ENCODE data around the gene CABLES1.

DNA sequence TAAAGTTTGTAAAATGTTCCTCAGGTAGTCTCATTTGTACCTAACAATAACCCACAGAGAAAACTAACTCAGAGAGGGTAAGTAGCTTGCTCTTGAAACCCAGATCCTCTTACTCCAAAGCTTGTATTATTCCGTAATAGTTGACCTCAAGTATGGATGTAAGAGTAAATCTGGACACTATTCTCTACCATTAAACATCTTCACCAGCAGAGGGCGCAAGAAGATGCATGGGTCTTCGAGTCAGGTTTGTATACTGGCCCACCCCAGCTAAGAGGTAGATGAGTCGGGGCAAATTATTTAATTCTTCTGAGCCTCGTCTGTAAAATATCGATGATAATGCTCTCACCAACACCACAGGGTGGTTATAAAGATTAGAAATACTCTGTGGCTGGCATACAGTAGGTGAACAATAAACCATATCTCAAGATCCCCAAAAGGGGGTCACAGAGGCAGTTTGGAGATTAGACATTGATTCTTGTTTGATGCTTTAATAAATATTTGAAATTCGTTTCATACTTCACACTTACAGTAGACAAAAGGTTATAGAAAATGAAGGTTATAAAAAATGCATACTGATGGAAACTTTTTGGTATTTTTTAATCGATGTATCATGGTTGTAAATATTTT, 3.5 kb upstream of the CABLES1 start:
- no peak for TF ChIP-seq SIN3A (conservative IDR thresholded peaks at IDR 0.05 in 1 of 2, IDR thresholded peaks at IDR 0.05 in 1 of 2; ENCODE audit: low read depth in 1 of 2, low read length in 2 of 2)
- TF ChIP-seq, protein P1, sequence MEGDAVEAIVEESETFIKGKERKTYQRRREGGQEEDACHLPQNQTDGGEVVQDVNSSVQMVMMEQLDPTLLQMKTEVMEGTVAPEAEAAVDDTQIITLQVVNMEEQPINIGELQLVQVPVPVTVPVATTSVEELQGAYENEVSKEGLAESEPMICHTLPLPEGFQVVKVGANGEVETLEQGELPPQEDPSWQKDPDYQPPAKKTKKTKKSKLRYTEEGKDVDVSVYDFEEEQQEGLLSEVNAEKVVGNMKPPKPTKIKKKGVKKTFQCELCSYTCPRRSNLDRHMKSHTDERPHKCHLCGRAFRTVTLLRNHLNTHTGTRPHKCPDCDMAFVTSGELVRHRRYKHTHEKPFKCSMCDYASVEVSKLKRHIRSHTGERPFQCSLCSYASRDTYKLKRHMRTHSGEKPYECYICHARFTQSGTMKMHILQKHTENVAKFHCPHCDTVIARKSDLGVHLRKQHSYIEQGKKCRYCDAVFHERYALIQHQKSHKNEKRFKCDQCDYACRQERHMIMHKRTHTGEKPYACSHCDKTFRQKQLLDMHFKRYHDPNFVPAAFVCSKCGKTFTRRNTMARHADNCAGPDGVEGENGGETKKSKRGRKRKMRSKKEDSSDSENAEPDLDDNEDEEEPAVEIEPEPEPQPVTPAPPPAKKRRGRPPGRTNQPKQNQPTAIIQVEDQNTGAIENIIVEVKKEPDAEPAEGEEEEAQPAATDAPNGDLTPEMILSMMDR (IDR thresholded peaks at IDR 0.05; ENCODE audit: control extremely low read depth in 1 of 3, insufficient read depth in 1 of 3, low read depth in 1 of 3, low read length in 3 of 3), result peak; percentile 32 to 82 (median 69)
- TF ChIP-seq RXRA (IDR thresholded peaks at IDR 0.05; ENCODE audit: insufficient read depth, low read depth, low read length), result no peak
- TF ChIP-seq, protein P2, sequence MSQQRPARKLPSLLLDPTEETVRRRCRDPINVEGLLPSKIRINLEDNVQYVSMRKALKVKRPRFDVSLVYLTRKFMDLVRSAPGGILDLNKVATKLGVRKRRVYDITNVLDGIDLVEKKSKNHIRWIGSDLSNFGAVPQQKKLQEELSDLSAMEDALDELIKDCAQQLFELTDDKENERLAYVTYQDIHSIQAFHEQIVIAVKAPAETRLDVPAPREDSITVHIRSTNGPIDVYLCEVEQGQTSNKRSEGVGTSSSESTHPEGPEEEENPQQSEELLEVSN (IDR thresholded peaks at IDR 0.05), result no peak
- TF ChIP-seq FOSL1 (IDR thresholded peaks at IDR 0.05; ENCODE audit: insufficient read depth, low read depth, low read length), result no peak
- no peak for TF ChIP-seq RFX5 (IDR thresholded peaks at IDR 0.05; ENCODE audit: borderline replicate concordance, low read depth, low read length)
- no peak for TF ChIP-seq POLR2AphosphoS5 (IDR thresholded peaks at IDR 0.05; ENCODE audit: low read depth, low read length)
- TF ChIP-seq BCL11A (IDR thresholded peaks at IDR 0.05; ENCODE audit: low read depth in 2 of 2, low read length in 2 of 2), result no peak
- no peak for TF ChIP-seq KDM5A (IDR thresholded peaks at IDR 0.05; ENCODE audit: low read length)
- no peak for TF ChIP-seq CREB1 (IDR thresholded peaks at IDR 0.05)
- no peak for TF ChIP-seq ZNF274 (IDR thresholded peaks at IDR 0.05; ENCODE audit: borderline replicate concordance, extremely low read depth, low read length)
- TF ChIP-seq POU5F1 (IDR thresholded peaks at IDR 0.05; ENCODE audit: low read depth, low read length), result no peak
- no peak for TF ChIP-seq SP4 (IDR thresholded peaks at IDR 0.05; ENCODE audit: low read length)
